ENCODE measurements around the gene FAM124B. TPM values are rescaled to one million over a fixed set of nuclear protein-coding genes. Genes with fewer than 3 reads are reported as not detected.

FAM124B gene
- total and polyA plus RNA-seq, 5 experiments from 2014 or later = 0.14 to 0.18 TPM; not detected in 3

DNA sequence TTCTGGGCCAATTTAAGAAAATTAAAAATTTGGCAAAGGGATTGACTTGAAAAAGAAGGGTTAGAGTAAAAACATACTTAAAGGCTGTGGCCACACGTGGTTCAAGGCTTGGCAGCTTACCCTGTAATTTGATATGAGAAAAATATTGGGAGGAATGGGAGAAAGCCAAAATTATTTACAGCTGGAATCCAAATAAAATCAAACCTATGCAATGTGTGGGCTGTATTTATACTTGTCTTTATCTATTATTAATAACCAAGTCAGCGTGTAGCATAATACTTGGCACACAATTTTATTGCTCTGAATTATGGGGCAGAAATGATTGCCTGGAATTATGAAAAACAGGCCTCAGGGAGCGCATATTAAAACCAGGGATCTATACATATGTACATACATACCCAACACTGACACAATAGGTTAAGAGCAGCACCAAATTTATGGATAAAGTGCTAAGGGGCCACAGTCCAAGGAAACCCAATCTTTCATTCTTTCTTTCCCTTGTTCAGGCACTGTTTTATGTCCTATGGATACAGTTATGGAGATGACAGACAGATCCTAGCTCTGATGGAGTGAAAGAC lies 35.6 kb downstream of the FAM124B start:
- Mint-ChIP-seq H3K27me3 (peaks cover 0 to 5% (median 0%) of the 10 kb centered on the region in 5 donors), H3K36me3 (no peaks in the 10 kb centered on the region), H3K9me3 (no peaks in the 10 kb centered on the region), H3K4me3 (no peak overlapping the region), H3K4me1 (no peaks in the 10 kb centered on the region), H3K27ac (no peak overlapping the region)
- no peak for DNase-seq
- no peak for ATAC-seq
- POLR2A ChIA-PET = no interaction called here

DNA sequence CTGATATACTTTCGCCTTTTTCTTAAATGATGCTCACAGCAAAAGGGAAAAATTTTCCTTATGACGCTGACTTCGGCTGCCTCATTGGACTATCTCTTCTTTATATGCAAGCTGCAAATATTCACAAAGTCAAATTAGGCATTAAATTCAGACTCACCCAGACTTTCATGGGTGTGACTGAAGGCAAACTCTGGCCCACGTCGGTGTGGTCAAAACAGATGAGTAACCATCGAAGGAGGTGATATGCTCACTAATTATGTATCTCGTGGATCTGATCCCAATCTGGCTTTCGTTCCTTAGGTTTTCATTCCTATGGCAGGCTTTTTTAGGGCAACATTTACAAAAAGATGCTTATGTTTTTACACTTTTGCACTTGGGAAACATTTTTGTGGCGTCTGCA lies 36.6 kb downstream of the FAM124B start:
- Mint-ChIP-seq H3K27ac (no peak overlapping the region), H3K36me3 (no peaks in the 10 kb centered on the region), H3K4me1 (no peaks in the 10 kb centered on the region), H3K9me3 (no peaks in the 10 kb centered on the region), H3K27me3 (peaks cover 0 to 2% (median 0%) of the 10 kb centered on the region in 5 donors), H3K4me3 (no peak overlapping the region)
- no peak for ATAC-seq
- POLR2A ChIA-PET = no interaction called here
- DNase-seq = no peak

DNA sequence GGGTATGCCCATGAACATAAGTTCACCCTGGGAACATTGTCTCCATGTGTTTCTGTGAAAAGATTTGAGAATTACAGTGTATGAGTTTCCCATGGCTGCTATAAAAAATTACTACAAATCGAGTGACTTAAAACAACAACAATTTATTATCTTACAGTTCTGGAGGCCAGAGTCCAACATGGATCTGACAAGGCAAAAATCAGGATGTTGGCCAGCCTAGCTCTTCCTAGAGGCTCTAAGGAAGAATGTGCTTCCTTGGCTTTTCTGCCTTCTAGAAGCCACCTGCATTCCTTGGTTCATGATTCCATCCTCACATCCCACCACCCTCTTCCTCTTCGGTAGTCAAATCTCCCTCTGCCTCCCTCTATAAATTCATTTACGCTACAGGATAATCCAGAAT lies 38.6 kb downstream of the FAM124B start:
- H3K9me3 Mint-ChIP-seq = no peaks in the 10 kb centered on the region
- DNase-seq = no peak
- POLR2A ChIA-PET = no interaction called here
- H3K4me3 Mint-ChIP-seq = no peak overlapping the region
- no peaks in the 10 kb centered on the region for H3K4me1 Mint-ChIP-seq
- H3K27me3 Mint-ChIP-seq = no peaks in the 10 kb centered on the region
- H3K27ac Mint-ChIP-seq = no peak overlapping the region
- no peaks in the 10 kb centered on the region for H3K36me3 Mint-ChIP-seq
- ATAC-seq = no peak

DNA sequence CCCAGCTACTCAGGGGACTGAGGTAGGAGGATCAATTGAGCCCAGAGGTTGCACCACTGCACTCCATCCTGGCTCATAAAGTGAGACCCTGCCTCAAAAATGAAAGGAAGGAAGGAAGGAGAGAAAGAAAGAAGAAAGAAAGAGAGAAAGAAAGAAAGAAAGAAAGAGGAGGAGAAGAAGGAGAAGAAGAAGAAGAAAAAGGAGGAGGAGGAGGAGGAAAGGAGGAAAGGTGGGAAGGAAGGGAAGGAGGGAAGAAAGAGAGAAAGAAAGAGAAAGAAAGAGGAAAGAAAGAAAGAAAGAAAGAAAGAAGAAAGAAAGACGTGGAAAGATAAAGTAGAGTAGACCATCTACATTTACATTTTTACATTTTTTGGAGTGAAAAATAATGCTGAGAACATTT lies 39.8 kb downstream of the FAM124B start:
- Mint-ChIP-seq H3K4me3 (no peak overlapping the region), H3K36me3 (no peaks in the 10 kb centered on the region), H3K27ac (peak overlapping the region in 1 of 10 donors; percentile 19), H3K4me1 (no peaks in the 10 kb centered on the region), H3K27me3 (no peaks in the 10 kb centered on the region), H3K9me3 (no peaks in the 10 kb centered on the region)
- ATAC-seq = no peak
- no peak for DNase-seq
- POLR2A ChIA-PET = no interaction called here

DNA sequence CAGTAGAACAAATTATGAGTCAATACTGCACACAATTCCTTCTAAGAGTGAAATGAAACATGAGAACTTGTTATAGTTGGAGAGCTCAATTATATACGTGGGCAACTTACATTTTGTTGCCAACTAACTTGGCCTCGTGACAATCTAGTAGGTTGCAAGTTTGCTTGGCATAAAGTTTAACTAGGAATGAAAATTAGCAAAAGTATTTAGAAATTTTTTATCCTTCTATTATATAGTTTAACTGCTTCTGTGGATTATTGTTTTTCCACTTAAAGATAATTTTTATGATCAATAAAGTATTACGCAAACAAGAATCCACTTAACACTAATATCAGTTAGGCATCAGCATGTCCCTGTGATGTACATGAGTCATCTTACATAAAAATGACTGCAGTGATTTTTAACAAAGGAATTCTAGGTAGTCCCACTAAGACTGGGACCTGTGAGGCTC lies 41.1 kb downstream of the FAM124B start:
- Mint-ChIP-seq H3K27ac (no peak overlapping the region), H3K27me3 (no peaks in the 10 kb centered on the region), H3K9me3 (no peaks in the 10 kb centered on the region), H3K4me3 (no peak overlapping the region), H3K4me1 (no peaks in the 10 kb centered on the region), H3K36me3 (no peaks in the 10 kb centered on the region)
- DNase-seq (no peak), ATAC-seq (no peak)
- POLR2A ChIA-PET = no interaction called here

DNA sequence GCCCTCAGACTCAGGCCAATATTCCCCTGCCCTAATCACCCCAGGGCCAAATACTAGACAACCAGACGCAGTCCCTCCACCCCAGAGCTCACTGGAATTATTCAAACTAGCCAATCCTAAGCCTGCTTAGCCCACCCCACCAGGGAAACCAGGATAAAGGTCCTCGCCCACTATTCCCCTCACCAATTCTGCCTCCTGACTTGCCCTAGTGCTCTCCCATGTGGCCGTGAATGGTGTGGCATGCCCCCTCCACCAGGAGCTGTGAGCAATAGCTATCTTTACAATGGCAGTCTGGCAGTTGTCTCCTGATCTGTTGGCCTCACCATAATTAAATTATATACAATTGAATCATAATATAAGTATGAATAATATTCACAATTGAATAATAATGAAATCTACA lies 42.3 kb downstream of the FAM124B start:
- DNase-seq = no peak
- POLR2A ChIA-PET = interaction anchor here (0.7 kb wide), 1 partner anchor 417 kb away, joined by 3 read pairs; no protein-coding TSS in a partner anchor

DNA sequence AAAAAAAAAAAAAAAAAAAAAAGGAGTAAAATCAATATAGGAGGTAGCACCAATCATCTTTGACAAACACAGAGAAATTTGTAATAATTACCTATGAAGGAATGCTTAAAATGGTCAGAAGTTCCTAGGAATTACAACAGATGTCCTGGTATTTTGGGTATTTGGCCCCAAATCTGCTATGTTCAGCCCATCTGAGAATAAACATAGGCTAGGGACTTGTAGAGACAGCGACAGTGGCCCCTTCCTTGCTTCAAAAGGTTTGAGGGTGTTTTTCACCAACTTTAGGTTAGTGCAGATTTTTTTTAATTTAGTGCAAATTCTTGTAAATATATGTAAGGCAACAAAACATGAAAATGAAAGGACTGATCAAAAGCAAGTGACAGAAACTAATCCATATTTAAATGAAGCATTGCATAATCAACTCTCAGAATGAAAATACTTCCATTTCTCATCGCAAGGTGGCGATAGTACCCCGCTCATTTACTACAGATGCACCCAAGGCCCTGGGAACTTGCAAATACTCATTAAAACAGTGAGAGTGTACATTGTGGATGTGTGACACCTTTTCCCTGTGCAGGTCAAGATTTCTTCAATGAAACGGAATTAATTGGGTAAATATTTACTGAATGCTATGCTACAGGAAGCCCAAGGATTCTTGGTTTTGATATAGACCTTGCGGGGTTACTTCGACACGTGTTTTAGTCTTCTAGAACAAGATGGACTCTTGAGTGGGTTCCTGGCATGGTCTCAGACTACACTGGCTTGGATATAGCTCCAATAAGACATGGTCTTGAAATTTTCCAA lies 44.6 kb downstream of the FAM124B start:
- POLR2A ChIA-PET = no interaction called here
- Mint-ChIP-seq H3K27ac (no peak overlapping the region), H3K27me3 (peaks cover 0 to 8% (median 3%) of the 10 kb centered on the region in 5 donors), H3K36me3 (no peaks in the 10 kb centered on the region), H3K9me3 (no peaks in the 10 kb centered on the region), H3K4me3 (no peak overlapping the region), H3K4me1 (no peaks in the 10 kb centered on the region)
- DNase-seq (peak; percentile 19 to 74 (median 55)), ATAC-seq (peak; percentile 30 to 58)

More for the DNA sequence above, 42.3 kb downstream of the FAM124B start:
- Mint-ChIP-seq H3K36me3 (no peaks in the 10 kb centered on the region), H3K4me3 (no peak overlapping the region), H3K27me3 (peaks cover 0 to 3% (median 1%) of the 10 kb centered on the region in 5 donors), H3K9me3 (no peaks in the 10 kb centered on the region), H3K27ac (no peak overlapping the region), H3K4me1 (no peaks in the 10 kb centered on the region)
- no peak for ATAC-seq

DNA sequence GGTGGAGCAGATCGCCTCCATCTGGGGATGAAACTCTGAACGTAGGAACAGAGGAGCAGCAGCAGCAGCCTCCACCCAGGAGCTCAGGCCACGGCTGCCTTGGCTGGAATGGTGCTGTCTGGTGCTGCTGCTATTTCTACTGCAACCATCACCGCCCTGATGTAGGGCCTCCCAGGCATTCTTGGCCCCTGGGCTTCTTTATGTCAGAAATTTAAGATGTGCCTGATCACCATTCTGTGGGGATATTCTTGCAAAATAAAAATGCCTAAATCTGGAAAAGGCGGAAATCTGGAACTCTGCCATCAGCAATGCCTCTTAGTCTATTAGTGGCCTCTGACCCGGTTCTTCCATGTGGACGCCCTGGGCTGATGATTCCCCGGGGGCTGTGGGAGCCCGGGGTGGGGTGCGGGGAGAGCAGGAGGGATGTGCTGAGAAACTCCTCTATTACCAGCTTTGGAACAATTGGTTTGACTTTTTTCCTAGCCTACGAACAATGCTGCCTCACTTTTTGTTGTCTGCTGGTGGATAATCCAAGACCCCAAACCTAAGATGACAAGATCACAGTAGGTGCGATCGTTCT lies 47.2 kb downstream of the FAM124B start:
- Mint-ChIP-seq H3K9me3 (no peaks in the 10 kb centered on the region), H3K27ac (no peak overlapping the region), H3K4me1 (no peaks in the 10 kb centered on the region), H3K4me3 (no peak overlapping the region), H3K36me3 (no peaks in the 10 kb centered on the region), H3K27me3 (peaks cover 0 to 11% (median 6%) of the 10 kb centered on the region in 5 donors)
- DNase-seq = no peak
- no peak for ATAC-seq
- POLR2A ChIA-PET = no interaction called here

DNA sequence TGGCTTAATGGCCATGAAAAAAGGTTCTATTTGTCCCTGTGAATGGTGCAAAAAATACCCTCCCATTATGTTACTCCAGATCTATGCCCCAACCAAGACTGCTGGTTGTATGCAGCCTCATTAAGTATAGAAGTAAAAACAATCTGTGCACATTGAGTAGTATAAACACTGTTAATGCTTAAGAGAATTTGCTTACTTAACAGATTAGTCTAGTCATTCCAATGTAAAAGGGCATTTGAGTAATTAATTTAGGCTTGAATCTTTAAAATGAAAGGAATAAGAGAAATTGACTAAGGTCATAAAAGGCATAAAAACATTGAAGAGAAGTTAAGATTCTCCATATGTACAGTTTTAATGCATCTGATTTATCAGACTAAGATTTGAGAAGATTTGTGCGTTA lies 51.2 kb downstream of the FAM124B start:
- Mint-ChIP-seq H3K27ac (no peak overlapping the region), H3K4me3 (no peak overlapping the region), H3K27me3 (peaks cover 6 to 19% (median 11%) of the 10 kb centered on the region in 5 donors), H3K36me3 (peaks cover 0 to 7% (median 0%) of the 10 kb centered on the region in 3 donors), H3K9me3 (peaks cover 0 to 7% (median 2%) of the 10 kb centered on the region in 9 donors), H3K4me1 (no peaks in the 10 kb centered on the region)
- DNase-seq (no peak), ATAC-seq (no peak)
- POLR2A ChIA-PET = no interaction called here

DNA sequence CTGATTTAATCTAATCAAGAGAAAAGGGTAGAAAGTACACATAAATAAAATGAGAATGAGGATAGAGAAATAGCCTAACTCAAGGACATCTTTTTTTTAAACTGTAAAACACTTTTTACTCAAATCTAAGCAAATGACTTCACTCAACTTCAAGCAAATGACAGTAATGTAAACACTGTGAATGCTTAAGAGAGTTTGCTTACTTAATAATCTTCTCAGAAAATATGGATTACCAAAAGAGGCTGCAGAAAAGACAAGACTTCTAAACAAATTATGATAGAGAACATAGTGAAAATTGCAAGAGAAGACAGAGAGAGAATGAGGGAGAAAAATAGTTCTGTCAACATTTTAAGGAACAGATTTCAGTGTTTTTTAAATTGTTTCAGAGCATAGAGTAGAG lies 52.5 kb downstream of the FAM124B start:
- Mint-ChIP-seq H3K4me3 (no peak overlapping the region), H3K27me3 (peaks cover 5 to 17% (median 10%) of the 10 kb centered on the region in 5 donors), H3K36me3 (peaks cover 0 to 9% (median 0%) of the 10 kb centered on the region in 3 donors), H3K4me1 (no peaks in the 10 kb centered on the region), H3K9me3 (peaks cover 0 to 9% (median 3%) of the 10 kb centered on the region in 9 donors), H3K27ac (no peak overlapping the region)
- POLR2A ChIA-PET = no interaction called here
- DNase-seq (no peak), ATAC-seq (no peak)

DNA sequence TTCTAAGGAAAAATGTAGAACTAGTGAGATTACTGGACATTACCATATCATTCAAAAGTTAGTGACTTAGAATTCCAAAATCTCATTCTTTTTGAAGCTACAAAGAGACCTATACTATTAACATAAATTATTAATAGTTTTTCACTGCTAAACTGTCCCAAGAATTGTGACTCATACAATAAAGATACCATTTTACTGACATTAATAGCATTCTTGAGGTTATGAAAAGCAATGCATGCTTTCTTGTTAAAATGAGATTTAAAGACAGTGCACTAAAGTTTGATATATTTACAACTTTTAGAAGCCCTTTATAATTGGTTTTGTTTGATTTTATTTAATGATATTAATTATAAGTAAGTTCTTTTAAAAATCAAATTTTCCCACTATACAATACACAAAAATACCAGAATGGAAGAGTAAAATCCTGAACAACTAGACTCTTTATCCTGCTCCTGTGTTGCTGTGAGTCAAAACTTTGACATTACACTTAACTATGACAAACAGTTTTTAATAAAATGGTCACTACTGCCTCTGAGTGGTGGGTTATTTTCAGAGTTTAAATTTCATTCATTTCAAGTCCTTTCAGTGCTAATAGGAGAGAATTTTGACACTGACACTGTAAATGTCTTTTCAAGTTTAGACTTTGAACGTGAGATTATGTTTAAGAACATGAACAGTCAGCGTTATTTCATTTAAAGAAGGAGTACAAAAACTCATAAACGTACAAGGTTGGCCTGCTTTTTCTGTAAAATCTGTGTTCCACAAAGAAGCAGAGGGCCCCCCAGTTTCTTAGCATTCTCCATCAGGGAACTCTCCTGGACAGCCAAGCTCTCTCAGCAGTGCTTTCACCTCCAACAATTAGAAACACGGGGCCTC lies 54.5 kb downstream of the FAM124B start:
- H3K27ac Mint-ChIP-seq = no peak overlapping the region
- DNase-seq = no peak
- H3K36me3 Mint-ChIP-seq = peaks cover 0 to 9% (median 0%) of the 10 kb centered on the region in 3 donors
- no peaks in the 10 kb centered on the region for H3K4me1 Mint-ChIP-seq
- ATAC-seq = no peak
- no peak overlapping the region for H3K4me3 Mint-ChIP-seq
- POLR2A ChIA-PET = no interaction called here
- peaks cover 4 to 13% (median 10%) of the 10 kb centered on the region in 5 donors for H3K27me3 Mint-ChIP-seq
- peaks cover 0 to 9% (median 3%) of the 10 kb centered on the region in 9 donors for H3K9me3 Mint-ChIP-seq

DNA sequence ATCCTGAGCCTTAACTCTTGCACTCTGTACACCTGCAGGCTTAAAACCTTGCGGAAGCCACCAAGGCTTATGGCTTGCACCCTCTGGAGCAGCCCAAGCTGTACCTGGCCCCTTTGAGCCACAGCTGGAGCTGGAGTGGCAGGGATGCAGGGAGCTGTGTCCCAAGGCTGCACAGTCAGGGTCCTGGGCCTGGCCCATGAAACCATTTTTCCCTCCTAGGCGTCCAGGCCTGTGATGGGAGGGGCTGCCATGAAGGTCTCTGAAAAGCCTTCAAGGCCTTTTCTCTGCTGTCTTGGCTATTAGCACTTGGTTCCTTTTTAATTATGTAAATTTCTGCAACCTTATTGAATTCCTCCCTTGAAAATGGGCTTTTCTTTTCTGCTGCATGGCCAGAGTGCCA lies 56.4 kb downstream of the FAM124B start:
- DNase-seq = no peak
- ATAC-seq = no peak
- no peaks in the 10 kb centered on the region for H3K4me1 Mint-ChIP-seq
- H3K27ac Mint-ChIP-seq = no peak overlapping the region
- POLR2A ChIA-PET = no interaction called here
- peaks cover 0 to 9% (median 0%) of the 10 kb centered on the region in 3 donors for H3K36me3 Mint-ChIP-seq
- peaks cover 0 to 9% (median 3%) of the 10 kb centered on the region in 9 donors for H3K9me3 Mint-ChIP-seq
- peaks cover 0 to 13% (median 10%) of the 10 kb centered on the region in 5 donors for H3K27me3 Mint-ChIP-seq
- no peak overlapping the region for H3K4me3 Mint-ChIP-seq

Data from naive thymus-derived CD8-positive, alpha-beta T cell (primary cell).